Nephron (organoid): ENCODE data around the gene GOSR1.
"Not testable (repeated sequence)": the region's sequence is repeated elsewhere in the genome, so short reads cannot be mapped to it uniquely, and the experiment has no call there.

Experiments used
- H3K27ac Mint-ChIP-seq, 3 experiments: 2 replicates each; pipeline ENCODE4 v1.8.0; 2020; ENCODE audit warnings: mixed read lengths in 3 of 3, mild to moderate bottlenecking in 2 of 3, moderate library complexity in 1 of 3
- H3K27me3 Mint-ChIP-seq: 2 replicates; pipeline ENCODE4 v1.8.0; 2021; ENCODE audit warnings: low read depth, mild to moderate bottlenecking, moderate library complexity, mixed read lengths
- H3K36me3 Mint-ChIP-seq: 2 replicates; pipeline ENCODE4 v1.8.0; 2020; ENCODE audit warnings: low read depth, mixed read lengths
- H3K4me1 Mint-ChIP-seq: 2 replicates; pipeline ENCODE4 v1.8.0; 2020; ENCODE audit warnings: mixed read lengths
- H3K4me3 Mint-ChIP-seq, 3 experiments: 2 replicates each; pipeline ENCODE4 v1.8.0; 2020; ENCODE audit warnings: mild to moderate bottlenecking in 3 of 3, mixed read lengths in 3 of 3, moderate library complexity in 2 of 3
- H3K9me3 Mint-ChIP-seq: 2 replicates; pipeline ENCODE4 v1.8.0; 2020; ENCODE audit warnings: mixed read lengths
- CTCF ChIP-seq, 3 experiments: fragments of 200-600 bp; sonication (generic); IDR thresholded peaks; one replicate each; pipeline ENCODE4 v1.5.0; 2021; ENCODE audit warnings: antibody characterized with exemption in 3 of 3; ENCODE audit not compliant: unreplicated experiment in 3 of 3

Gene GOSR1

DNA sequence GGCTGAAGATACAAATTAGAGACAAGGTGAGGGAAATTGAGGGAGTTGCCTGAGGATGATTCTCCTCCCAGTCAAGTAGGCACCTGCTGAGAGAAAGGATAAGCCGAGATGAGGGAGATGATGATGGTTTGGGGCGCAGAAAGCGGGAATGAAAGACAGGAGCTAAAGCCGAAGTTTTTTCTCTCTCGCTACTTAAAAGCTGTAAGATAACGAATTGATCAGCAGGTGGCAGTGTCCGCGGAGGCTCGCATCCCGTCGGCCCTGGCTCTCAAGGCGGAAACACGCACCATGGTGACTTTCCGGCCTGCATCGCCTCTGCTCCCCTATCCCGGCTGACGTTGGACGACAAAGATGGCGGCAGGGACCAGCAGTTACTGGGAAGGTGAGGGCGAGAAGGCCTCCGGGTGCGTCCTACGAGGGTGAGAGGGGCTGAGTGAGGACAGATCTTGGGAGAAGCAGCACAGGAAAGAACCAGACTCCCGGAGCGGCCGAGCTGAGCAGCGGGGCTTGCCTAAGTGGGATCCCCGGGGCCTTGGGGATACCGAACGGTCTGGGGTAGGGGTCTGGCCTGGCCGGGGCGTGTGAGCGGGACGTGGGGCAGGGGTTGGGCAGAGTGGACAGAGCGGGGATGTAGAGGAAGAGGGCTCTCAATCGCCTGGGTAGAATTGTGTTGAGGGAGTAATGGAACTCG is at the start of gene GOSR1:
Gene GOSR1, plus strand, starts transcription at position 326 of the 691 bp plus-strand sequence. Its CDS starts 26 bp downstream, at position 352.
- peak within 1 kb of the TSS; percentile 95 to 99 (median 98) for H3K27ac Mint-ChIP-seq
- peaks cover 26% of the 10 kb centered on the region for H3K4me1 Mint-ChIP-seq
- peak; percentile 67 to 89 (median 76) for TF ChIP-seq CTCF (IDR thresholded peaks at IDR 0.05; ENCODE audit: unreplicated experiment in 3 of 3)
- H3K36me3 Mint-ChIP-seq = peaks cover 19% of the 10 kb centered on the region
- peak within 1 kb of the TSS; percentile 96 to 97 (median 96) for H3K4me3 Mint-ChIP-seq
- H3K27me3 Mint-ChIP-seq = no peaks in the 10 kb centered on the region
- H3K9me3 Mint-ChIP-seq = no peaks in the 10 kb centered on the region

- H3K27ac Mint-ChIP-seq = peak overlapping the region in 1 of 3 experiments; percentile 18
- peaks cover 7% of the 10 kb centered on the region for H3K4me1 Mint-ChIP-seq
- peaks cover 52% of the 10 kb centered on the region for H3K36me3 Mint-ChIP-seq
- H3K27me3 Mint-ChIP-seq = no peaks in the 10 kb centered on the region
- no peaks in the 10 kb centered on the region for H3K9me3 Mint-ChIP-seq
- no peak overlapping the region for H3K4me3 Mint-ChIP-seq
- no peak for TF ChIP-seq CTCF (IDR thresholded peaks at IDR 0.05; ENCODE audit: unreplicated experiment in 3 of 3)
These were observed 49.6 kb upstream of the GOSR1 start for GRCh38 chr17:30427611-30428010.

GRCh38 chr17:30429155-30429554 is 48.1 kb upstream of the GOSR1 start:
- H3K27me3 Mint-ChIP-seq = no peaks in the 10 kb centered on the region
- H3K4me3 Mint-ChIP-seq = no peak overlapping the region
- peaks cover 58% of the 10 kb centered on the region for H3K36me3 Mint-ChIP-seq
- peak overlapping the region; percentile 38 to 93 (median 83) for H3K27ac Mint-ChIP-seq
- no peak for TF ChIP-seq CTCF (IDR thresholded peaks at IDR 0.05; ENCODE audit: unreplicated experiment in 3 of 3)
- H3K4me1 Mint-ChIP-seq = peaks cover 7% of the 10 kb centered on the region
- no peaks in the 10 kb centered on the region for H3K9me3 Mint-ChIP-seq

DNA sequence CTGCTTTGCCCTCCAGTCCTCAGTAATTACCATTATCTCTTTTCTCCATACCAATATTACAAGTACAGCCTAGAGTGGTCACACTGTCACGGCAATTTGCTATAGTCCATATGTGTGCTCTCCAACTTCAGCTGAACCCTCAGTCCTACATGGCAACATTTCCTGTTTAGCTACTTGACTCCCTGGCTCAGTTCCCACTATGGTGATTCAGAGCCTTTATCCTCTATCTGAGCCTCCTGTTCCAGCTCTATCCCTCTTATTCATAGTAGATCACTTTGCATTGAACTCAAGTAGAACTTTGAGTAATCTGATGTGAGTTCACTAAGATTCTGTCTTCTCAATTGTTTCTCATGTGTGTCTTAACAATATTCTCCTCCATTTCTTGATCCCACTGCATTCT is 43.7 kb upstream of the GOSR1 start:
- H3K4me3 Mint-ChIP-seq = no peak overlapping the region
- no peak for TF ChIP-seq CTCF (IDR thresholded peaks at IDR 0.05; ENCODE audit: unreplicated experiment in 3 of 3)
- H3K9me3 Mint-ChIP-seq = peaks cover 3% of the 10 kb centered on the region
- peaks cover 7% of the 10 kb centered on the region for H3K4me1 Mint-ChIP-seq
- no peaks in the 10 kb centered on the region for H3K27me3 Mint-ChIP-seq
- H3K36me3 Mint-ChIP-seq = peaks cover 66% of the 10 kb centered on the region
- H3K27ac Mint-ChIP-seq = no peak overlapping the region

- H3K27ac Mint-ChIP-seq = no peak overlapping the region
- peaks cover 56% of the 10 kb centered on the region for H3K36me3 Mint-ChIP-seq
- H3K27me3 Mint-ChIP-seq = no peaks in the 10 kb centered on the region
- H3K4me1 Mint-ChIP-seq = no peaks in the 10 kb centered on the region
- H3K4me3 Mint-ChIP-seq = no peak overlapping the region
- no peak for TF ChIP-seq CTCF (IDR thresholded peaks at IDR 0.05; ENCODE audit: unreplicated experiment in 3 of 3)
- peaks cover 3% of the 10 kb centered on the region for H3K9me3 Mint-ChIP-seq
These were observed 40.5 kb upstream of the GOSR1 start for GRCh38 chr17:30436729-30437128.

DNA sequence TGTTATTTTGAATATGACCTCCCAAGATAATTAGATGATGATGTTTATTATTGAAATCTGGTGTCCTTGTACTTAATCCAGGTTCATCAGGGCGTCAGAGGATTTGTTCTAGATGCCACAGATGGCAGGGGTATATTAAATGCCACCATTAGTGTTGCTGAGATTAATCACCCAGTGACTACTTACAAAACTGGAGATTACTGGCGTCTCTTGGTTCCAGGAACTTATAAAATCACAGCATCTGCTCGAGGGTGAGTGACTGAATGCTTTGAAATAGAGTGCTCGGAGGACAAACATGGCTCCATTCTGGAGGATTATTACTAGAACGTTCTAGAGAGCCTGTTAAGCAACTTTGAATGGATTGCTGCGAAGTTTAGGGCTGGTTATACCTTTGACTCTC is 33.5 kb upstream of the GOSR1 start:
- no peak for TF ChIP-seq CTCF (IDR thresholded peaks at IDR 0.05; ENCODE audit: unreplicated experiment in 3 of 3)

GRCh38 chr17:30446640-30447039 is 30.6 kb upstream of the GOSR1 start:
- H3K27me3 Mint-ChIP-seq, H3K4me3 Mint-ChIP-seq, H3K4me1 Mint-ChIP-seq, H3K9me3 Mint-ChIP-seq, H3K27ac Mint-ChIP-seq: not testable (repeated sequence)
- H3K36me3 Mint-ChIP-seq = peaks cover 56% of the 10 kb centered on the region

More for the DNA sequence above, 33.5 kb upstream of the GOSR1 start:
- Mint-ChIP-seq H3K4me3 (no peak overlapping the region), H3K4me1 (no peaks in the 10 kb centered on the region), H3K36me3 (peaks cover 44% of the 10 kb centered on the region), H3K27ac (no peak overlapping the region), H3K27me3 (no peaks in the 10 kb centered on the region), H3K9me3 (no peaks in the 10 kb centered on the region)
